ENCODE measurements around the gene ARHGEF26.

DNA sequence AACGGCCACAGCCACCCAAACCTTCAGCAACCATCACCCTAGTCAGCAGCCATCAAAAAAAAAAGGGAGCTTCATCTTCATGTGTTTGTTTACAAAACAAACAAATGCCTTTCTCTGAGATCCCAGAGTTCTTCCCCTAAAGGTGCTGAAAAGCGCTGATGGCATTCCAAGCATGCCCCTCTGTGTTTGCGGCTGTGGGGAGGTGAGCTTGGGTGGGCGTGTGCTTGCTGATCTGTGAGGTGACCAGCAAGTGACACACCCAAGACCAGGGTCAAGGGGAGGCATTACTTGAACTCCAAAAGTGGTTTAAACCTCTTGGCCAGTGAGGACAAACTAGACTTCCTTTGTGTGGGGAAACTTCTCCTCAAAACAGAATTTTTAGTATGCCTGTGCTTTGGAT, 121.6 kb downstream of the ARHGEF26 start:
- TF ChIP-seq, protein P1, sequence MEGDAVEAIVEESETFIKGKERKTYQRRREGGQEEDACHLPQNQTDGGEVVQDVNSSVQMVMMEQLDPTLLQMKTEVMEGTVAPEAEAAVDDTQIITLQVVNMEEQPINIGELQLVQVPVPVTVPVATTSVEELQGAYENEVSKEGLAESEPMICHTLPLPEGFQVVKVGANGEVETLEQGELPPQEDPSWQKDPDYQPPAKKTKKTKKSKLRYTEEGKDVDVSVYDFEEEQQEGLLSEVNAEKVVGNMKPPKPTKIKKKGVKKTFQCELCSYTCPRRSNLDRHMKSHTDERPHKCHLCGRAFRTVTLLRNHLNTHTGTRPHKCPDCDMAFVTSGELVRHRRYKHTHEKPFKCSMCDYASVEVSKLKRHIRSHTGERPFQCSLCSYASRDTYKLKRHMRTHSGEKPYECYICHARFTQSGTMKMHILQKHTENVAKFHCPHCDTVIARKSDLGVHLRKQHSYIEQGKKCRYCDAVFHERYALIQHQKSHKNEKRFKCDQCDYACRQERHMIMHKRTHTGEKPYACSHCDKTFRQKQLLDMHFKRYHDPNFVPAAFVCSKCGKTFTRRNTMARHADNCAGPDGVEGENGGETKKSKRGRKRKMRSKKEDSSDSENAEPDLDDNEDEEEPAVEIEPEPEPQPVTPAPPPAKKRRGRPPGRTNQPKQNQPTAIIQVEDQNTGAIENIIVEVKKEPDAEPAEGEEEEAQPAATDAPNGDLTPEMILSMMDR (IDR thresholded peaks at IDR 0.05): no peak
- no peak for TF ChIP-seq POLR2A (IDR thresholded peaks at IDR 0.05)
